WTC11 (cell line): ENCODE measurements around the gene FLT1. TPM values are rescaled to one million over a fixed set of nuclear protein-coding genes. Genes with fewer than 3 reads are reported as not detected.

Source experiments
- ATAC-seq: fragments of 200-7000 bp; cut with Tn5 transposase; 2 replicates; pipeline ENCODE4 v1.10.0; 2021; ENCODE audit warnings: mild to moderate bottlenecking, moderate library complexity
- CTCF ChIA-PET: fragments of 300-600 bp; sonication (Branson Sonifier 250); formaldehyde crosslinking; loops from one replicate; lab custom pipeline; 2021; ENCODE audit warnings: antibody characterized with exemption; lab: Charles Lee
- POLR2A ChIA-PET: fragments of 350-600 bp; sonication (Branson Sonifier 250); formaldehyde crosslinking; loops from one replicate; lab custom pipeline; 2021; ENCODE audit warnings: antibody characterized with exemption; lab: Charles Lee
- DNase-seq: peaks from one replicate; pipeline ENCODE4 v3.0.0; 2021; ENCODE audit warnings: low spot score
- H3K27ac Mint-ChIP-seq: 2 replicates; pipeline ENCODE4 v1.8.0; 2021; ENCODE audit warnings: mixed read lengths
- H3K27me3 Mint-ChIP-seq: 2 replicates; pipeline ENCODE4 v1.8.0; 2021; ENCODE audit warnings: low read depth, mild to moderate bottlenecking, moderate library complexity, mixed read lengths
- H3K36me3 Mint-ChIP-seq: 2 replicates; pipeline ENCODE4 v1.8.0; 2021; ENCODE audit warnings: mixed read lengths
- H3K4me1 Mint-ChIP-seq: 2 replicates; pipeline ENCODE4 v1.8.0; 2022; ENCODE audit warnings: mixed read lengths
- H3K4me3 Mint-ChIP-seq: 2 replicates; pipeline ENCODE4 v1.8.0; 2021; ENCODE audit warnings: mild to moderate bottlenecking, moderate library complexity, mixed read lengths
- H3K9me3 Mint-ChIP-seq: 2 replicates; pipeline ENCODE4 v1.8.0; 2021; ENCODE audit warnings: mixed read lengths
- CREB1 ChIP-seq: sonication (generic); formaldehyde crosslinking; IDR thresholded peaks from 2 replicates; pipeline ENCODE4 v1.8.0; 2023; ENCODE audit warnings: mild to moderate bottlenecking, missing genetic modification reagents
- EMX1 ChIP-seq: fragments of 250-450 bp; sonication (Bioruptor Pico); IDR thresholded peaks from 2 replicates; pipeline ENCODE4 v1.8.0; 2021; ENCODE audit warnings: mild to moderate bottlenecking
- FOXK1 ChIP-seq: sonication (generic); formaldehyde crosslinking; IDR thresholded peaks from 2 replicates; pipeline ENCODE4 v1.8.0; 2022; ENCODE audit warnings: mild to moderate bottlenecking, moderate library complexity, missing genetic modification reagents
- ZNF121 ChIP-seq: sonication (generic); formaldehyde crosslinking; IDR thresholded peaks from 2 replicates; pipeline ENCODE4 v1.8.0; 2023; ENCODE audit warnings: missing genetic modification reagents
- ZNF138 ChIP-seq: sonication (generic); formaldehyde crosslinking; conservative IDR thresholded peaks from 2 replicates; pipeline ENCODE4 v1.8.1; 2022; ENCODE audit warnings: mild to moderate bottlenecking, moderate library complexity, missing genetic modification reagents
- ZNF671 ChIP-seq: fragments of 250-450 bp; sonication (Bioruptor Pico); IDR thresholded peaks from 2 replicates; pipeline ENCODE4 v1.8.0; 2021; ENCODE audit warnings: mild to moderate bottlenecking
- total RNA-seq: library from RNA; stranded (reverse); gene quantifications from 3 replicates; pipeline ENCODE4 v1.2.3, GENCODE V29; 2021
- TF ChIP-seq, protein P1 (sequence below): fragments of 250-450 bp; sonication (Bioruptor Pico); conservative IDR thresholded peaks from 2 replicates; pipeline ENCODE4 v1.9.0; 2021; ENCODE audit warnings: mild to moderate bottlenecking
- TF ChIP-seq, protein P2 (sequence below): sonication (generic); formaldehyde crosslinking; IDR thresholded peaks from 2 replicates; pipeline ENCODE4 v1.8.1; 2022; ENCODE audit warnings: missing genetic modification reagents, borderline replicate concordance
- TF ChIP-seq, protein P3 (sequence below): sonication (generic); formaldehyde crosslinking; IDR thresholded peaks from 2 replicates; pipeline ENCODE4 v1.8.0; 2023; ENCODE audit warnings: missing genetic modification reagents, mild to moderate bottlenecking, borderline replicate concordance

Gene FLT1
- total RNA-seq, 1 experiment from 2014 or later: 66.3 TPM

DNA sequence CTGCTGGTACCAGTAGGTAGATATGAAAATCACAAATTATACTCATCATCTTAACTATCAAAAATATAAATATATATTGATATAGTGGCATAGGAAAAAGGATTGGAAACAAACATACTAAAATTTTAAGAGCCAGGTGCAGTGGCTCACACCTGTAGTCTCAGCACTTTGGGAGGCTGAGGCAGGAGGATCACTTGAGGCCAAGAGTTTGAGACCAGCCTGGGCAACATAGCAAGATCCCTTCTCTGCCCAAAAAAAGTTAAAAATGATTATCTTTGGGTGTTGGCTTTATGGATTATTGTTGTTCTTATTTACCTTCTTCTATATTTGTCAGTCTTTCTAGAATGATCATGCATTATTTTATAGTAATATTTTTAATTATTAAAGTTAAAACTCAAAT, 53.4 kb downstream of the FLT1 start:
- Mint-ChIP-seq H3K27me3 (no peaks in the 10 kb centered on the region), H3K4me1 (peaks cover 61% of the 10 kb centered on the region), H3K27ac (peak overlapping the region; percentile 97), H3K36me3 (peaks cover 55% of the 10 kb centered on the region), H3K9me3 (peaks cover 13% of the 10 kb centered on the region), H3K4me3 (no peak overlapping the region)
- ChIA-PET CTCF (no interaction called here), POLR2A (no interaction called here)
- ATAC-seq (no peak), DNase-seq (no peak)
- TF ChIP-seq ZNF138 (CRISPR knock-in tag): no peak
- TF ChIP-seq, protein P1, sequence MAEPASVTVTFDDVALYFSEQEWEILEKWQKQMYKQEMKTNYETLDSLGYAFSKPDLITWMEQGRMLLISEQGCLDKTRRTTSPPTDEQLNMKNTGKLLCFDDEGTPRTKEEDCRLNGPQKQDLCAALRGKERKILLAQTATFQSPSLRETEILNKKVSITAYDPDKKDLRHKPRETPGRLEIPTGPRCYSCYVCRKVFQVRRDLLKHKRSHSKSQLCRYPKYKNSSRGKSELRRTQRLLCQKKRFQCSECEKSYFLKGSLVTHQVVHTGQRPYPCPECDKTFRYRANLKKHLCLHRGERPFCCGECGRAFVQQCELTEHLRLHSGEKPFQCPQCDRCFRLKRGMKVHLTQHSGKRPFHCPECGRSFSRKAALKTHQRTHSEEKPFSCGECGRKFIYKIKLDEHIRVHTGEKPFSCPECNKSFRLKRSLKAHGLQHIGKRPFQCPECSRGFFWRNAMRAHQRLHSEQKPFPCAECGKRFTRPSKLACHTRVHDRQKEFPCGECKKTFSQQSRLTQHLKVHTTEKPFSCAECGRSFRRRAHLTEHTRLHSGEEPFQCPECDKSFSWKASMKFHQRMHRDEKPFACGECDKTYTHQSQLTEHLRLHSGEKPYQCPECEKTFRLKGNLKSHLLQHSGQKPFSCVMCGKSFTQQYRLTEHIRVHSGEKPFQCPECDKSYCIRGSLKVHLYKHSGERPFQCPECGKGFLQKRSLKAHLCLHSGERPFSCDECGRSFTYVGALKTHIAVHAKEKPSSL (CRISPR knock-in tag): no peak
- TF ChIP-seq EMX1 (CRISPR knock-in tag): no peak
- peak; percentile 92 for TF ChIP-seq ZNF121 (CRISPR knock-in tag)

DNA sequence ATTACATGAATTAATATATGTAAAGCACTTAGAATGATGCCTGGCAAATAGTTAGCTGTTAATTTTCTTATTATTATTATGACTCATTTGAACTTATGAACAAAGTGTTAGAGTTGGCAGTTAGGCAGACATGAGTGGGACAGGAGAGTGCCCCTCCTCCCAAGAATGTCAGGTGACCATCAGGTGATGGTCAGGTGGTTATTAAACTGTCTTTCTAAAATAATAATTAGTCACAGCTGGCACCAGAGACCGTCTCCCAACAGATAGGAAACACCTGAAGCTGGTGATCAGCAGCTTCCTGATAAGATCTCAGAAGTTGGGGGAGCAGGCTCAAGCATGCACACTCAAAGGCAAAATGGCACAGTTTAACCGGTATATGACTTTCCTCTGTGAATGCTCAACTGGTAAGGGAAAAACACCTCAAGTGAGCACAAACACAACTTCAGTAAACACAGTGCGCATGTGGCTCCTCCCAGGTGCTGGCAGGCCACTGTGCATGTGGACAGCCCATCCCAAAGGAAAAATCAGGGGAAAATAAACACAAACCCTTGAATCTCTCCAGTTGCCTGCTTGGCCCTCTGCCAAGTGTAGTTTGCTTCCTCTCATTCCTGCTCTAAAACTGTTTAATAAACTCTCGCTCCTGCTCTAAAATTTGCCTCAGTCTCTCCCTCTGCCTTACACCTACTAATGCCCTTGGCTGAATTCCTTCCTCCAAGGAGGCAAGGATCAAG, 54.0 kb downstream of the FLT1 start:
- Mint-ChIP-seq H3K36me3 (peaks cover 55% of the 10 kb centered on the region), H3K27me3 (no peaks in the 10 kb centered on the region), H3K27ac (peak overlapping the region; percentile 97), H3K4me3 (no peak overlapping the region), H3K4me1 (peaks cover 67% of the 10 kb centered on the region), H3K9me3 (peaks cover 7% of the 10 kb centered on the region)
- DNase-seq (no peak), ATAC-seq (no peak)
- ChIA-PET CTCF (no interaction called here), POLR2A (no interaction called here)
- TF ChIP-seq, protein P1 (CRISPR knock-in tag): no peak
- TF ChIP-seq, protein P2, sequence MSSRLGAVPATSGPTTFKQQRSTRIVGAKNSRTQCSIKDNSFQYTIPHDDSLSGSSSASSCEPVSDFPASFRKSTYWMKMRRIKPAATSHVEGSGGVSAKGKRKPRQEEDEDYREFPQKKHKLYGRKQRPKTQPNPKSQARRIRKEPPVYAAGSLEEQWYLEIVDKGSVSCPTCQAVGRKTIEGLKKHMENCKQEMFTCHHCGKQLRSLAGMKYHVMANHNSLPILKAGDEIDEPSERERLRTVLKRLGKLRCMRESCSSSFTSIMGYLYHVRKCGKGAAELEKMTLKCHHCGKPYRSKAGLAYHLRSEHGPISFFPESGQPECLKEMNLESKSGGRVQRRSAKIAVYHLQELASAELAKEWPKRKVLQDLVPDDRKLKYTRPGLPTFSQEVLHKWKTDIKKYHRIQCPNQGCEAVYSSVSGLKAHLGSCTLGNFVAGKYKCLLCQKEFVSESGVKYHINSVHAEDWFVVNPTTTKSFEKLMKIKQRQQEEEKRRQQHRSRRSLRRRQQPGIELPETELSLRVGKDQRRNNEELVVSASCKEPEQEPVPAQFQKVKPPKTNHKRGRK (CRISPR knock-in tag): no peak
- TF ChIP-seq CREB1 (no peak), FOXK1 (CRISPR knock-in tag) (no peak), ZNF671 (CRISPR knock-in tag) (no peak)
- TF ChIP-seq, protein P3, sequence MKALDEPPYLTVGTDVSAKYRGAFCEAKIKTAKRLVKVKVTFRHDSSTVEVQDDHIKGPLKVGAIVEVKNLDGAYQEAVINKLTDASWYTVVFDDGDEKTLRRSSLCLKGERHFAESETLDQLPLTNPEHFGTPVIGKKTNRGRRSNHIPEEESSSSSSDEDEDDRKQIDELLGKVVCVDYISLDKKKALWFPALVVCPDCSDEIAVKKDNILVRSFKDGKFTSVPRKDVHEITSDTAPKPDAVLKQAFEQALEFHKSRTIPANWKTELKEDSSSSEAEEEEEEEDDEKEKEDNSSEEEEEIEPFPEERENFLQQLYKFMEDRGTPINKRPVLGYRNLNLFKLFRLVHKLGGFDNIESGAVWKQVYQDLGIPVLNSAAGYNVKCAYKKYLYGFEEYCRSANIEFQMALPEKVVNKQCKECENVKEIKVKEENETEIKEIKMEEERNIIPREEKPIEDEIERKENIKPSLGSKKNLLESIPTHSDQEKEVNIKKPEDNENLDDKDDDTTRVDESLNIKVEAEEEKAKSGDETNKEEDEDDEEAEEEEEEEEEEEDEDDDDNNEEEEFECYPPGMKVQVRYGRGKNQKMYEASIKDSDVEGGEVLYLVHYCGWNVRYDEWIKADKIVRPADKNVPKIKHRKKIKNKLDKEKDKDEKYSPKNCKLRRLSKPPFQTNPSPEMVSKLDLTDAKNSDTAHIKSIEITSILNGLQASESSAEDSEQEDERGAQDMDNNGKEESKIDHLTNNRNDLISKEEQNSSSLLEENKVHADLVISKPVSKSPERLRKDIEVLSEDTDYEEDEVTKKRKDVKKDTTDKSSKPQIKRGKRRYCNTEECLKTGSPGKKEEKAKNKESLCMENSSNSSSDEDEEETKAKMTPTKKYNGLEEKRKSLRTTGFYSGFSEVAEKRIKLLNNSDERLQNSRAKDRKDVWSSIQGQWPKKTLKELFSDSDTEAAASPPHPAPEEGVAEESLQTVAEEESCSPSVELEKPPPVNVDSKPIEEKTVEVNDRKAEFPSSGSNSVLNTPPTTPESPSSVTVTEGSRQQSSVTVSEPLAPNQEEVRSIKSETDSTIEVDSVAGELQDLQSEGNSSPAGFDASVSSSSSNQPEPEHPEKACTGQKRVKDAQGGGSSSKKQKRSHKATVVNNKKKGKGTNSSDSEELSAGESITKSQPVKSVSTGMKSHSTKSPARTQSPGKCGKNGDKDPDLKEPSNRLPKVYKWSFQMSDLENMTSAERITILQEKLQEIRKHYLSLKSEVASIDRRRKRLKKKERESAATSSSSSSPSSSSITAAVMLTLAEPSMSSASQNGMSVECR (CRISPR knock-in tag): no peak
